Thoracic aorta endothelial cell (primary cell): ENCODE results near the gene PTTG2. TPM values are rescaled to one million over a fixed set of nuclear protein-coding genes. Genes with fewer than 3 reads are reported as not detected.

Experiments
- total RNA-seq: library from RNA; depleted of rRNA; stranded (reverse); fragments of >200 nt; gene quantifications from 2 replicates; pipeline ENCODE4 v1.2.3, GENCODE V29; 2012

The PTTG2 gene
- not detected in 2 replicates for total RNA-seq

DNA sequence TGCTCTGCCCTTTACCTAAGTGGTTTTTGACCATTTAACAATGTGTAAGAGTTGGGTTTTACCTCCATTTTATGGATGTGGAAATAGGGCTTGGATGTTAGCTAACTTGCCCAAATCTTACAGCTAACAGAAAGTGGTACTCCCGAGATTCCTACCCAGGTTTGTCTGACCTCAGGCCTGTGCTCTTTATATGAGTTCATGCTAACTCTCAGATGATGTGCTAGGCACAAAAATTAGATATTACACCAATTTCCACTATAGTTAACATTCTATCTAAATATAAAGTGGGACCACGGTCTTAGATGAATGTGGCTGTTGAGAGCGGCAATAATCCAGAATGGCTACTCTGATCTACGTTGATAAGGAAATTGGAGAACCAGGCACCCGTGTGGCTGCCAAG is at the start of gene PTTG2:
TSS of gene PTTG2 (plus strand) at position 301 of the 400 bp plus-strand sequence. CDS start at position 338, 37 bp downstream.

Other genes starting within 250 kb of the PTTG2 start
- gene PGM2, start 133.7 kb upstream of the PTTG2 start, total RNA-seq: 68.1 and 99.2 TPM in 2 replicates
- 101 and 148 TPM in 2 replicates for gene TBC1D1, start 69.3 kb upstream of the PTTG2 start, total RNA-seq